ENCODE measurements around the gene OR10G8. TPM values are rescaled to one million over a fixed set of nuclear protein-coding genes. Genes with fewer than 3 reads are reported as not detected.

The OR10G8 gene
- total and polyA plus RNA-seq, 11 donors: not detected

DNA sequence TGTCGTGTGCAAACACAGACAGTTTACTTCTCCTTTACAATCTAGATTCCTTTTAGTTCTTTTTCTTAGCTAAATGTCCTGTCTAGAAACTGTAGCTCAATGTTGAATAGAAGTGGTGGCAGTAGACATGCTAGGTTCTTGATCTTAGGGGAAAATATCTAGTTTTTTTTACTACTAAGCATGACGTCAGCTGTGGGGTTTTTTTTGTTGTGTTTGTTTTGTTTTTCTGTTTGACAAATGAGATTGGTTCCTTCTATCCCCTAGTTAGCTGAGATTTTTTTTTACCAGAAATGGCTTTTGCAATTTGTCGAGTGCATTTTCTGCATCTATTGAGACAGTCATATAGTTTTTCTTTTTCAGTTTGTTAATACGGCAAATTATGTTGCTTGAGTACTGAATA, 16.8 kb downstream of the OR10G8 start:
- ATAC-seq (no peak), DNase-seq (no peak)
- no peak overlapping the region for H3K27ac ChIP-seq
- no peaks in the 10 kb centered on the region for H3K36me3 ChIP-seq
- TF ChIP-seq, protein P1, sequence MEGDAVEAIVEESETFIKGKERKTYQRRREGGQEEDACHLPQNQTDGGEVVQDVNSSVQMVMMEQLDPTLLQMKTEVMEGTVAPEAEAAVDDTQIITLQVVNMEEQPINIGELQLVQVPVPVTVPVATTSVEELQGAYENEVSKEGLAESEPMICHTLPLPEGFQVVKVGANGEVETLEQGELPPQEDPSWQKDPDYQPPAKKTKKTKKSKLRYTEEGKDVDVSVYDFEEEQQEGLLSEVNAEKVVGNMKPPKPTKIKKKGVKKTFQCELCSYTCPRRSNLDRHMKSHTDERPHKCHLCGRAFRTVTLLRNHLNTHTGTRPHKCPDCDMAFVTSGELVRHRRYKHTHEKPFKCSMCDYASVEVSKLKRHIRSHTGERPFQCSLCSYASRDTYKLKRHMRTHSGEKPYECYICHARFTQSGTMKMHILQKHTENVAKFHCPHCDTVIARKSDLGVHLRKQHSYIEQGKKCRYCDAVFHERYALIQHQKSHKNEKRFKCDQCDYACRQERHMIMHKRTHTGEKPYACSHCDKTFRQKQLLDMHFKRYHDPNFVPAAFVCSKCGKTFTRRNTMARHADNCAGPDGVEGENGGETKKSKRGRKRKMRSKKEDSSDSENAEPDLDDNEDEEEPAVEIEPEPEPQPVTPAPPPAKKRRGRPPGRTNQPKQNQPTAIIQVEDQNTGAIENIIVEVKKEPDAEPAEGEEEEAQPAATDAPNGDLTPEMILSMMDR (IDR thresholded peaks at IDR 0.05): no peak
- no peaks in the 10 kb centered on the region for H3K9me3 ChIP-seq
- intact Hi-C loops (cut with DNase I): no loop called here
- H3K4me1 ChIP-seq: no peaks in the 10 kb centered on the region
- no peak overlapping the region for H3K4me3 ChIP-seq
- 77 to 85% (median 83%) methylated on average over 4 of the region's 4 CpGs for WGBS, 4 donors
- H3K27me3 ChIP-seq: no peaks in the 10 kb centered on the region

DNA sequence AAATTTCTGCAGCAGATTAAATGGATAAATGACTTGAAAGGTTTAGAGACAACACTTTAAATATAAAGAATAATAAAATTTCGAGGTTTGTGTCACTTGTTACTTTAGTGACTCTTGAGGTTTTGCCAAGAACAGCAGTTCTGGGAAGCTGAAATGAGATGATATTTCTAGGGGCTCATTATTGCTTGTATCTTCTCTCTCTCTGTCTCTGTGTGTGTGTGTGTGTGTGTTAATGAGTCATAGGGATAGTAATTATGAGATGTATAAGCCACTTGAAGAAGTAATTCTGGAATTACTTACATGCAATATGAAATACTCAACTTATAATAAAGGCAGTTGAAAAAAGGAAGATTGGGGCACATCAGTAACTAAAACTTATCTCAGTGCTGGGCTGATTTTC, 24.1 kb downstream of the OR10G8 start:
- Histone ChIP-seq H3K27ac (no peak overlapping the region), H3K9me3 (no peaks in the 10 kb centered on the region), H3K36me3 (no peaks in the 10 kb centered on the region), H3K4me3 (no peak overlapping the region), H3K4me1 (no peaks in the 10 kb centered on the region), H3K27me3 (no peaks in the 10 kb centered on the region)
- DNase-seq (no peak), ATAC-seq (no peak)
- TF ChIP-seq, protein P1 (IDR thresholded peaks at IDR 0.05): no peak
- TF ChIP-seq POLR2A (IDR thresholded peaks at IDR 0.05): no peak
- WGBS, 4 donors: 52 to 63% (median 54%) methylated on average over 1 of the region's 1 CpG
- intact Hi-C loops (cut with DNase I): no loop called here

DNA sequence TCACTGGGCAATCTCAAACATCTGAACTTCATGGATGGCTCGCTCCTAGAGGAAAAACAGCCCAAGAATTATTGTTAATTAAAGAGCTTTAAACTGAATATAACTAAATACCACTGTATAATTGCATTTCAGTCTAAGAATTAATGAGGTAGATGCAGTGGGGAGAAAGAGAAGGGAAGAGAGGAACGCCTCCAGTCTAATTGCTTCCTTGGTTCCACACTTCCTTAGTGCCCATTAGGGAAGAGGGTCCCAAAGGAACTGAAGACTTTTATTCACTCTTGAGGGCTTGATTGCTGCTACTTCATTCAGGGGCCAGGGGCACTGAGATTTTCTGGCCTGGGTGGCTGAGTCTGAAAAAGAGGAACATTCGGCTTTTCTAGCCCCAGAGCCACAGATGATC, 26.4 kb downstream of the OR10G8 start:
- Histone ChIP-seq H3K4me3 (no peak overlapping the region), H3K9me3 (no peaks in the 10 kb centered on the region), H3K4me1 (no peaks in the 10 kb centered on the region), H3K27ac (no peak overlapping the region), H3K36me3 (no peaks in the 10 kb centered on the region), H3K27me3 (no peaks in the 10 kb centered on the region)
- intact Hi-C loops (cut with DNase I): no loop called here
- WGBS, 4 donors: 80 to 91% (median 89%) methylated on average over 3 of the region's 3 CpGs
- no peak for TF ChIP-seq POLR2A (IDR thresholded peaks at IDR 0.05)
- TF ChIP-seq, protein P1 (IDR thresholded peaks at IDR 0.05): no peak
- DNase-seq: no peak
- ATAC-seq: no peak

DNA sequence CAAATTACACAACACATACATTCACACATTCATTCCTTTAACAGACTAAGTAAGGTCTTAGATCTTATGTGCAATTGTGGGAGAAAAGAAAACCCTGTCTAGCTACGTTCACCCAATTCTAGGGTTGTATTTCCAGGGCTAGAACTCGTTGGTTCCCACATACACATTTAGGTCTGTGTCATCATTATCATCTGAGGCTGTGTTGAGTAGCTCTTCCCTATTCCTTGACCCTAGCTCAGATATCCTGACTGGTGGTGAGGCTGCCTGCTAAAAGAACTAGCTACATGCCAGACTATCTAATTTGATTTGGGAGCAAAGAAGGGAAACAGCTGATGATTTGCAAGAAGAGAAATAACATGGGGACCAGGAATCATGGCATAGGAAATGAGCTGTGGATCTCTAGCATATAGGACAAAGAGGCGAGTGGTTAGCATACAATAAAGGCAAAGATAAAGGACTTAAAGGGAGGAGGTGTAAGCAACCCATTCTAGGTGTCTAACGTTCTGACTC, 42.1 kb downstream of the OR10G8 start:
- Histone ChIP-seq H3K36me3 (no peaks in the 10 kb centered on the region), H3K9me3 (no peaks in the 10 kb centered on the region), H3K27me3 (peaks cover 0 to 74% (median 12%) of the 10 kb centered on the region in 9 donors), H3K4me3 (no peak overlapping the region), H3K4me1 (peaks cover 0 to 12% (median 0%) of the 10 kb centered on the region in 12 donors), H3K27ac (no peak overlapping the region)
- DNase-seq (no peak), ATAC-seq (no peak)
- TF ChIP-seq POLR2A (IDR thresholded peaks at IDR 0.05): no peak
- TF ChIP-seq, protein P1 (IDR thresholded peaks at IDR 0.05): no peak
- 43 to 55% (median 50%) methylated on average over 4 of the region's 4 CpGs for WGBS, 4 donors
- intact Hi-C loops (cut with DNase I): loop anchor here in 1 of 10 donors (5.0 kb wide), 1 partner anchor 519 kb away; no protein-coding TSS in a partner anchor
